Measurements from ENCODE around the gene TEAD4. TPM values are rescaled to one million over a fixed set of nuclear protein-coding genes. Genes with fewer than 3 reads are reported as not detected.

Gene TEAD4
- total RNA-seq, 1 donor from 2014 or later, result 10.8 TPM

DNA sequence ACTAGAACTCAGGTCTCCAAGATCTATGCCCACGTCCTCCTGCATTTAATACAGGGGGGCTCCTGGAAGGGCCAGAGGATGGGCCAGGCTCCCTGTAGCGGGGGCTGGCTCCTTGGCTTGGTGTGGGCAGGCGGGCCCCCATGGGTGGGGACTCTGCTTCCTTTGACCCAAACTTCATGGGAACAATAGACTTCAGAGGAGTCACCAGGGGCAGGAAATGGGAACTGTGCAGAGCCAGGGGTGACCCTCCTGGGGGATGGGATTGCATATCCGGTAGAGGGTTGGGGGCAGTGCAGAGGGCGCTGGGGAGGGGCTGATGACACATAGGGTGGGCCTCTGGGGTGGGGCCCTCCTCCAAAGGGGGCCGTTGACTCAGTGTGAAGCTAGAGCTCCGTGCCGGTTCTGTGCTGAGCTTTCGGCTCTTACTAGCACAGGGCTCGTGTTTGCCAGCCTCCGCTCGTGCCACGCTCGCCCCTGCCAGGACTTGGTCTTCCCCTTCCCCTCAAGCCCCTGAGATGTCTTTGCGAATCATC, 4.6 kb downstream of the TEAD4 start:
- Mint-ChIP-seq H3K4me3 (no peak overlapping the region), H3K36me3 (peaks cover 9% of the 10 kb centered on the region), H3K27ac (no peak overlapping the region), H3K4me1 (ENCODE audit: unreplicated experiment) (peaks cover 16% of the 10 kb centered on the region), H3K27me3 (peaks cover 30% of the 10 kb centered on the region), H3K9me3 (no peaks in the 10 kb centered on the region)
- no peak for DNase-seq (ENCODE audit: extremely low spot score, unreplicated experiment)
- no peak for TF ChIP-seq CTCF (conservative IDR thresholded peaks at IDR 0.05)

- Mint-ChIP-seq H3K4me3 (no peak overlapping the region), H3K9me3 (peaks cover 6% of the 10 kb centered on the region), H3K4me1 (ENCODE audit: unreplicated experiment) (peaks cover 10% of the 10 kb centered on the region), H3K27me3 (peaks cover 9% of the 10 kb centered on the region), H3K27ac (no peak overlapping the region), H3K36me3 (peaks cover 10% of the 10 kb centered on the region)
- no peak for DNase-seq (ENCODE audit: extremely low spot score, unreplicated experiment)
- no peak for TF ChIP-seq CTCF (conservative IDR thresholded peaks at IDR 0.05)
These were observed 8.5 kb downstream of the TEAD4 start for GRCh38 chr12:2967651-2968050.

GRCh38 chr12:2970744-2971143, 11.5 kb downstream of the TEAD4 start:
- no peak for DNase-seq (ENCODE audit: extremely low spot score, unreplicated experiment)
- Mint-ChIP-seq H3K27ac (peak overlapping the region; percentile 84), H3K27me3 (no peaks in the 10 kb centered on the region), H3K4me1 (ENCODE audit: unreplicated experiment) (no peaks in the 10 kb centered on the region), H3K36me3 (peaks cover 10% of the 10 kb centered on the region), H3K4me3 (no peak overlapping the region), H3K9me3 (peaks cover 6% of the 10 kb centered on the region)
- TF ChIP-seq CTCF (conservative IDR thresholded peaks at IDR 0.05), result no peak

DNA sequence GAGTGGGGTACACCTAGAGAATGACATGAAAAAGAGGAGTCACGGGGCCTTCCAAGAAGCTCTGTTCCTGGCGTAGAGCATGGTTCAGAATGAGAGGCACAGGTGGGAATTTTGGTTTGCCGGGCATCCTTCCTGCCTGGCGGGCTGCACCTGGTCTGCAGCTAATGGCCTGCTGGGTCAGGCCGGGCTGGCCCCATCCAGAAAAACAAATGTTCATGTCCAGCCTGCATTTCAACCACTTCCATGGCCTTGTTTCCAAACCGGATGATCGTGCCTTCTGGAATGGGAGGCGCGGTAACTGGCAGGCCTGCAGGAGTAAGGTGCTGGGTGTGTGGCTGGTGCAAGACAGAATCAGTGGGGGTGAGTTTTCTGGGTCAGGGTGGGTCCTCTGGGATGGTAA, 14.4 kb downstream of the TEAD4 start:
- Mint-ChIP-seq H3K27ac (no peak overlapping the region), H3K9me3 (peaks cover 6% of the 10 kb centered on the region), H3K4me3 (no peak overlapping the region), H3K27me3 (no peaks in the 10 kb centered on the region), H3K36me3 (peaks cover 5% of the 10 kb centered on the region), H3K4me1 (ENCODE audit: unreplicated experiment) (peaks cover 4% of the 10 kb centered on the region)
- no peak for TF ChIP-seq CTCF (conservative IDR thresholded peaks at IDR 0.05)
- no peak for DNase-seq (ENCODE audit: extremely low spot score, unreplicated experiment)

GRCh38 chr12:2974560-2974971, 15.4 kb downstream of the TEAD4 start:
- no peak for TF ChIP-seq CTCF (conservative IDR thresholded peaks at IDR 0.05)
- H3K36me3 Mint-ChIP-seq, result peaks cover 5% of the 10 kb centered on the region
- H3K27me3 Mint-ChIP-seq, result no peaks in the 10 kb centered on the region
- DNase-seq (ENCODE audit: extremely low spot score, unreplicated experiment), result no peak
- peaks cover 4% of the 10 kb centered on the region for H3K4me1 Mint-ChIP-seq (ENCODE audit: unreplicated experiment)
- H3K27ac Mint-ChIP-seq, result peak overlapping the region; percentile 50
- no peak overlapping the region for H3K4me3 Mint-ChIP-seq
- H3K9me3 Mint-ChIP-seq, result peaks cover 6% of the 10 kb centered on the region

DNA sequence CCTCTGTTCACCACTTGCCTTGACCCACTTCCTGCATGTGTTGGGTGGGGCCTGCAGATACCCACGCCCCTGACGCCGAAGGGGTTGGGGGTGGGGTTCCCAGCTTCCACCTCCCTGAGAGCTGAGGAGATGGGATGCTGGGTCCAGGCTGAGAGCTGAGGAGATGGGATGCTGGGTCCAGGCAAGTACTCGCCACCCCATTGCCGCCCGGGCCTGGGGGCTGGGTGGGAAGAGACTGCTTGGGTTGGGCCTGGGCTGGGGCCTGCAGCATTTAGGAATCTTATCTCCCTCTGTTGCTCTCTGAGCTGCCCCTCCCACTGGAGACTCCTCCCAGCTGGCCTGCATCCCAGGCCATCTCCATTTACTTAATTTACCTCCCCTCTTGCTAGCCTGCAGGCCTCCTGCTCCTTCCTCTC, 17.4 kb downstream of the TEAD4 start:
- Mint-ChIP-seq H3K4me1 (ENCODE audit: unreplicated experiment) (peaks cover 4% of the 10 kb centered on the region), H3K4me3 (no peak overlapping the region), H3K27ac (no peak overlapping the region), H3K27me3 (no peaks in the 10 kb centered on the region), H3K9me3 (no peaks in the 10 kb centered on the region), H3K36me3 (no peaks in the 10 kb centered on the region)
- no peak for TF ChIP-seq CTCF (conservative IDR thresholded peaks at IDR 0.05)
- DNase-seq (ENCODE audit: extremely low spot score, unreplicated experiment), result no peak
